ENCODE measurements around the gene TAF3. TPM values are rescaled to one million over a fixed set of nuclear protein-coding genes. Genes with fewer than 3 reads are reported as not detected.
A peak's percentile ranks its signal among the peaks of the same experiment; 100 is the strongest.

TAF3 gene
- total and polyA plus RNA-seq, 5 donors from 2014 or later: 6.8 to 20.8 (median 8.8) TPM

- DNase-seq (no peak), ATAC-seq (ENCODE audit: low read depth in 2 of 2) (no peak)
- H3K36me3 ChIP-seq (ENCODE audit: control insufficient read depth, insufficient read depth, low read length): peaks cover 34% of the 10 kb centered on the region
- no peak overlapping the region for H3K4me3 ChIP-seq (ENCODE audit: low read depth, low read length)
- no peaks in the 10 kb centered on the region for H3K27me3 Mint-ChIP-seq
- peaks cover 35% of the 10 kb centered on the region for H3K36me3 Mint-ChIP-seq
- peaks cover 0 to 8% (median 1%) of the 10 kb centered on the region in 4 donors for H3K4me1 Mint-ChIP-seq
- no peaks in the 10 kb centered on the region for H3K27me3 ChIP-seq (ENCODE audit: control insufficient read depth, insufficient read depth, low read length)
- H3K4me1 ChIP-seq (ENCODE audit: control insufficient read depth, insufficient read depth, low read length, poor library complexity, severe bottlenecking): no peaks in the 10 kb centered on the region
- H3K27ac ChIP-seq (ENCODE audit: insufficient read depth, low read length, poor library complexity, severe bottlenecking): no peak overlapping the region
- H3K9me3 Mint-ChIP-seq: peaks cover 3 to 21% (median 7%) of the 10 kb centered on the region in 7 donors
- H3K9me3 ChIP-seq (ENCODE audit: control insufficient read depth in 2 of 2, low read length in 2 of 2): peaks cover 19 to 20% of the 10 kb centered on the region in 2 experiments
- H3K27ac Mint-ChIP-seq: peak overlapping the region in 1 of 3 donors; percentile 38
- no peak overlapping the region for H3K4me3 Mint-ChIP-seq
Observed at GRCh38 chr10:8006274-8006999, 188.1 kb downstream of the TAF3 start.

GRCh38 chr10:8009031-8009430 is 190.7 kb downstream of the TAF3 start:
- Histone ChIP-seq H3K27me3 (ENCODE audit: control insufficient read depth, insufficient read depth, low read length) (no peaks in the 10 kb centered on the region), H3K4me3 (ENCODE audit: low read depth, low read length) (no peak overlapping the region), H3K4me1 (ENCODE audit: control insufficient read depth, insufficient read depth, low read length, poor library complexity, severe bottlenecking) (no peaks in the 10 kb centered on the region), H3K27ac (ENCODE audit: insufficient read depth, low read length, poor library complexity, severe bottlenecking) (no peak overlapping the region), H3K9me3 (ENCODE audit: control insufficient read depth in 2 of 2, low read length in 2 of 2) (peaks cover 8 to 9% of the 10 kb centered on the region in 2 experiments), H3K36me3 (ENCODE audit: control insufficient read depth, insufficient read depth, low read length) (peaks cover 48% of the 10 kb centered on the region)
- no peaks in the 10 kb centered on the region for H3K27me3 Mint-ChIP-seq
- H3K36me3 Mint-ChIP-seq: peaks cover 29% of the 10 kb centered on the region
- no peak for DNase-seq
- peaks cover 0 to 11% (median 2%) of the 10 kb centered on the region in 7 donors for H3K9me3 Mint-ChIP-seq
- H3K4me3 Mint-ChIP-seq: no peak overlapping the region
- no peak overlapping the region for H3K27ac Mint-ChIP-seq
- H3K4me1 Mint-ChIP-seq: peaks cover 0 to 2% (median 0%) of the 10 kb centered on the region in 4 donors
- no peak for ATAC-seq (ENCODE audit: low read depth in 2 of 2)

GRCh38 chr10:8013006-8013405 is 194.7 kb downstream of the TAF3 start:
- Histone ChIP-seq H3K36me3 (ENCODE audit: control insufficient read depth, insufficient read depth, low read length) (peaks cover 64% of the 10 kb centered on the region), H3K27me3 (ENCODE audit: control insufficient read depth, insufficient read depth, low read length) (no peaks in the 10 kb centered on the region), H3K4me1 (ENCODE audit: control insufficient read depth, insufficient read depth, low read length, poor library complexity, severe bottlenecking) (no peaks in the 10 kb centered on the region), H3K9me3 (ENCODE audit: control insufficient read depth in 2 of 2, low read length in 2 of 2) (no peaks in the 10 kb centered on the region), H3K4me3 (ENCODE audit: low read depth, low read length) (no peak overlapping the region), H3K27ac (ENCODE audit: insufficient read depth, low read length, poor library complexity, severe bottlenecking) (no peak overlapping the region)
- H3K4me1 Mint-ChIP-seq: no peaks in the 10 kb centered on the region
- ATAC-seq (ENCODE audit: low read depth in 2 of 2) (no peak), DNase-seq (no peak)
- H3K36me3 Mint-ChIP-seq: peaks cover 29% of the 10 kb centered on the region
- H3K27ac Mint-ChIP-seq: no peak overlapping the region
- H3K9me3 Mint-ChIP-seq: no peaks in the 10 kb centered on the region
- no peaks in the 10 kb centered on the region for H3K27me3 Mint-ChIP-seq
- H3K4me3 Mint-ChIP-seq: no peak overlapping the region

GRCh38 chr10:8013619-8014018 is 195.3 kb downstream of the TAF3 start:
- no peaks in the 10 kb centered on the region for H3K27me3 ChIP-seq (ENCODE audit: control insufficient read depth, insufficient read depth, low read length)
- H3K9me3 ChIP-seq (ENCODE audit: control insufficient read depth in 2 of 2, low read length in 2 of 2): no peaks in the 10 kb centered on the region
- no peak overlapping the region for H3K27ac Mint-ChIP-seq
- ATAC-seq (ENCODE audit: low read depth in 2 of 2) (no peak), DNase-seq (no peak)
- no peak overlapping the region for H3K27ac ChIP-seq (ENCODE audit: insufficient read depth, low read length, poor library complexity, severe bottlenecking)
- peaks cover 29% of the 10 kb centered on the region for H3K36me3 Mint-ChIP-seq
- H3K36me3 ChIP-seq (ENCODE audit: control insufficient read depth, insufficient read depth, low read length): peaks cover 60% of the 10 kb centered on the region
- H3K4me3 ChIP-seq (ENCODE audit: low read depth, low read length): no peak overlapping the region
- H3K9me3 Mint-ChIP-seq: no peaks in the 10 kb centered on the region
- H3K4me1 ChIP-seq (ENCODE audit: control insufficient read depth, insufficient read depth, low read length, poor library complexity, severe bottlenecking): no peaks in the 10 kb centered on the region
- H3K4me1 Mint-ChIP-seq: peaks cover 0 to 3% (median 0%) of the 10 kb centered on the region in 4 donors
- no peaks in the 10 kb centered on the region for H3K27me3 Mint-ChIP-seq
- no peak overlapping the region for H3K4me3 Mint-ChIP-seq

GRCh38 chr10:8014649-8015048 is 196.3 kb downstream of the TAF3 start:
- ATAC-seq (ENCODE audit: low read depth in 2 of 2) (no peak), DNase-seq (no peak)
- H3K9me3 ChIP-seq (ENCODE audit: control insufficient read depth in 2 of 2, low read length in 2 of 2): no peaks in the 10 kb centered on the region
- Mint-ChIP-seq H3K27ac (no peak overlapping the region), H3K4me1 (peaks cover 0 to 3% (median 0%) of the 10 kb centered on the region in 4 donors), H3K9me3 (no peaks in the 10 kb centered on the region), H3K27me3 (no peaks in the 10 kb centered on the region), H3K4me3 (no peak overlapping the region), H3K36me3 (peaks cover 29% of the 10 kb centered on the region)
- no peak overlapping the region for H3K4me3 ChIP-seq (ENCODE audit: low read depth, low read length)
- no peaks in the 10 kb centered on the region for H3K4me1 ChIP-seq (ENCODE audit: control insufficient read depth, insufficient read depth, low read length, poor library complexity, severe bottlenecking)
- H3K36me3 ChIP-seq (ENCODE audit: control insufficient read depth, insufficient read depth, low read length): peaks cover 55% of the 10 kb centered on the region
- no peaks in the 10 kb centered on the region for H3K27me3 ChIP-seq (ENCODE audit: control insufficient read depth, insufficient read depth, low read length)
- no peak overlapping the region for H3K27ac ChIP-seq (ENCODE audit: insufficient read depth, low read length, poor library complexity, severe bottlenecking)

- Mint-ChIP-seq H3K4me1 (peaks cover 0 to 3% (median 0%) of the 10 kb centered on the region in 4 donors), H3K9me3 (no peaks in the 10 kb centered on the region), H3K27ac (no peak overlapping the region), H3K36me3 (peaks cover 19% of the 10 kb centered on the region), H3K27me3 (no peaks in the 10 kb centered on the region), H3K4me3 (no peak overlapping the region)
- no peak for ATAC-seq (ENCODE audit: low read depth in 2 of 2)
- Histone ChIP-seq H3K27me3 (ENCODE audit: control insufficient read depth, insufficient read depth, low read length) (peaks cover 2% of the 10 kb centered on the region), H3K4me1 (ENCODE audit: control insufficient read depth, insufficient read depth, low read length, poor library complexity, severe bottlenecking) (no peaks in the 10 kb centered on the region), H3K36me3 (ENCODE audit: control insufficient read depth, insufficient read depth, low read length) (peaks cover 39% of the 10 kb centered on the region), H3K27ac (ENCODE audit: insufficient read depth, low read length, poor library complexity, severe bottlenecking) (no peak overlapping the region), H3K9me3 (ENCODE audit: control insufficient read depth in 2 of 2, low read length in 2 of 2) (no peaks in the 10 kb centered on the region), H3K4me3 (ENCODE audit: low read depth, low read length) (no peak overlapping the region)
- no peak for DNase-seq
Observed at GRCh38 chr10:8017277-8017676, 199.0 kb downstream of the TAF3 start.

- Mint-ChIP-seq H3K27me3 (peaks cover 20% of the 10 kb centered on the region), H3K4me1 (peaks cover 3 to 9% (median 6%) of the 10 kb centered on the region in 4 donors), H3K27ac (no peak overlapping the region), H3K36me3 (no peaks in the 10 kb centered on the region), H3K4me3 (no peak overlapping the region), H3K9me3 (no peaks in the 10 kb centered on the region)
- H3K27ac ChIP-seq (ENCODE audit: insufficient read depth, low read length, poor library complexity, severe bottlenecking): no peak overlapping the region
- DNase-seq: no peak
- ATAC-seq (ENCODE audit: low read depth in 2 of 2): no peak
- H3K4me3 ChIP-seq (ENCODE audit: low read depth, low read length): no peak overlapping the region
- H3K27me3 ChIP-seq (ENCODE audit: control insufficient read depth, insufficient read depth, low read length): peaks cover 3% of the 10 kb centered on the region
- no peaks in the 10 kb centered on the region for H3K36me3 ChIP-seq (ENCODE audit: control insufficient read depth, insufficient read depth, low read length)
- peaks cover 4% of the 10 kb centered on the region for H3K4me1 ChIP-seq (ENCODE audit: control insufficient read depth, insufficient read depth, low read length, poor library complexity, severe bottlenecking)
- H3K9me3 ChIP-seq (ENCODE audit: control insufficient read depth in 2 of 2, low read length in 2 of 2): no peaks in the 10 kb centered on the region
Observed at GRCh38 chr10:8023321-8023720, 205.0 kb downstream of the TAF3 start.

- no peak for ATAC-seq (ENCODE audit: low read depth in 2 of 2)
Observed at GRCh38 chr10:8023851-8024250, 205.5 kb downstream of the TAF3 start.

More at GRCh38 chr10:8023851-8024250, 205.5 kb downstream of the TAF3 start:
- no peaks in the 10 kb centered on the region for H3K9me3 ChIP-seq (ENCODE audit: control insufficient read depth in 2 of 2, low read length in 2 of 2)
- no peaks in the 10 kb centered on the region for H3K36me3 ChIP-seq (ENCODE audit: control insufficient read depth, insufficient read depth, low read length)
- H3K36me3 Mint-ChIP-seq: no peaks in the 10 kb centered on the region
- peaks cover 4% of the 10 kb centered on the region for H3K4me1 ChIP-seq (ENCODE audit: control insufficient read depth, insufficient read depth, low read length, poor library complexity, severe bottlenecking)
- no peaks in the 10 kb centered on the region for H3K9me3 Mint-ChIP-seq
- H3K4me3 Mint-ChIP-seq: no peak overlapping the region
- DNase-seq: no peak
- peaks cover 2 to 9% (median 6%) of the 10 kb centered on the region in 4 donors for H3K4me1 Mint-ChIP-seq
- H3K27me3 Mint-ChIP-seq: peaks cover 20% of the 10 kb centered on the region
- H3K27ac Mint-ChIP-seq: no peak overlapping the region
- H3K27ac ChIP-seq (ENCODE audit: insufficient read depth, low read length, poor library complexity, severe bottlenecking): no peak overlapping the region
- H3K4me3 ChIP-seq (ENCODE audit: low read depth, low read length): no peak overlapping the region
- peaks cover 3% of the 10 kb centered on the region for H3K27me3 ChIP-seq (ENCODE audit: control insufficient read depth, insufficient read depth, low read length)
